ENCODE data around the gene AGPAT3. TPM values are rescaled to one million over a fixed set of nuclear protein-coding genes. Genes with fewer than 3 reads are reported as not detected.
A peak's percentile ranks its signal among the peaks of the same experiment; 100 is the strongest.

AGPAT3 gene
- polyA plus RNA-seq, 6 donors from 2014 or later: 6.4 to 11.9 (median 8.1) TPM

GRCh38 chr21:43951911-43952703 lies 87.1 kb downstream of the AGPAT3 start:
- no peak for ATAC-seq (ENCODE audit: low read depth in 2 of 2)
- DNase-seq: no peak
- Mint-ChIP-seq H3K27me3 (no peaks in the 10 kb centered on the region), H3K9me3 (peaks cover 0 to 13% (median 9%) of the 10 kb centered on the region in 7 donors), H3K4me1 (peaks cover 24 to 57% (median 44%) of the 10 kb centered on the region in 3 donors), H3K27ac (peak overlapping the region in 1 of 6 donors; percentile 69), H3K4me3 (no peak overlapping the region), H3K36me3 (peaks cover 9 to 21% of the 10 kb centered on the region in 2 donors)

- peaks cover 24 to 56% (median 45%) of the 10 kb centered on the region in 3 donors for H3K4me1 Mint-ChIP-seq
- no peak for ATAC-seq (ENCODE audit: low read depth in 2 of 2)
- peaks cover 0 to 13% (median 9%) of the 10 kb centered on the region in 7 donors for H3K9me3 Mint-ChIP-seq
- DNase-seq: no peak
- H3K27me3 Mint-ChIP-seq: no peaks in the 10 kb centered on the region
- peak overlapping the region in 1 of 6 donors; percentile 69 for H3K27ac Mint-ChIP-seq
- peaks cover 9 to 17% of the 10 kb centered on the region in 2 donors for H3K36me3 Mint-ChIP-seq
- no peak overlapping the region for H3K4me3 Mint-ChIP-seq
Observed at GRCh38 chr21:43953021-43953420, 88.0 kb downstream of the AGPAT3 start.

- Mint-ChIP-seq H3K9me3 (peaks cover 0 to 10% (median 5%) of the 10 kb centered on the region in 7 donors), H3K4me1 (peaks cover 24 to 51% (median 44%) of the 10 kb centered on the region in 3 donors), H3K27me3 (no peaks in the 10 kb centered on the region), H3K36me3 (peaks cover 9 to 10% of the 10 kb centered on the region in 2 donors), H3K27ac (peak overlapping the region in 2 of 6 donors; percentile 7 to 24), H3K4me3 (peak overlapping the region in 1 of 8 donors; percentile 69)
- DNase-seq (no peak), ATAC-seq (ENCODE audit: low read depth in 2 of 2) (no peak)
Observed at GRCh38 chr21:43954042-43954441, 89.0 kb downstream of the AGPAT3 start.

- H3K4me3 Mint-ChIP-seq: no peak overlapping the region
- ATAC-seq (ENCODE audit: low read depth in 2 of 2) (no peak), DNase-seq (no peak)
- no peaks in the 10 kb centered on the region for H3K27me3 Mint-ChIP-seq
- peaks cover 1 to 2% of the 10 kb centered on the region in 2 donors for H3K36me3 Mint-ChIP-seq
- peak overlapping the region in 1 of 6 donors; percentile 60 for H3K27ac Mint-ChIP-seq
- H3K9me3 Mint-ChIP-seq: peaks cover 0 to 2% (median 0%) of the 10 kb centered on the region in 7 donors
- H3K4me1 Mint-ChIP-seq: peaks cover 17 to 42% (median 36%) of the 10 kb centered on the region in 3 donors
Observed at GRCh38 chr21:43954896-43955295, 89.9 kb downstream of the AGPAT3 start.

DNA sequence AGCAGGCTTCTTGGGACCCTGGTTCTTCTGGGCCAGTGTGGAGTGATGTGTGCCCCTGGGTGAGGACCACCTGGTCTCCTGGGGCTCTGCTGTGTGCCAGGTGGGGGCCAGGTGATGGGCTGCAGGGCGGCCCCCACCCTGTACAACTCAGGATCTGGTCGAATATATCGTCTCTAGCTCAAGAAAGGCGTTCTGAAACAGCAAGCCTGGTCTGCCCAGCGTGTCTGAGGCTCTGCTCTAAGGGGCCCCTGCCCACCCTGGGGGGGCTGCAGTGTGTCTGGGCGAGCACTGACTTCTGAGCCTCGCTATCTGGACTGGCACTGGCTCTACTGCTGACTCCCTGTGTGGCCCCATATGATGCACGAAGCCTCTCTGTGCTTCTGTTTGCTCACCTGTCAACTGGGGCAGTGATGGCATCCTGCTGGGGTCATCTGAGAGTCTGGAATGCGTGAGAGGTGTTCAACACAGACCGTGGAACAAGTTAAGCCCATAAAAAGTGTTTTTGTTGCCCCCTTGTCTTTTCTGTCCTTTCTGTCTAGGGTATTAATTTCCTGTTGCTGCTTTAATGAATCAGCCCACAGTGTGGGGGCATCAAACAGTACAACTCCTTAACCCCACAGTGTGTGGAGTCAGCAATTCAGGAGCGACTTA lies 91.1 kb downstream of the AGPAT3 start:
- Mint-ChIP-seq H3K36me3 (peaks cover 0 to 8% of the 10 kb centered on the region in 2 donors), H3K4me1 (peaks cover 12 to 45% (median 36%) of the 10 kb centered on the region in 3 donors), H3K27ac (peak overlapping the region in 2 of 6 donors; percentile 22 to 93), H3K9me3 (no peaks in the 10 kb centered on the region), H3K4me3 (peak overlapping the region in 5 of 8 donors; percentile 22 to 67 (median 52)), H3K27me3 (no peaks in the 10 kb centered on the region)
- no peak for DNase-seq
- ATAC-seq (ENCODE audit: low read depth in 2 of 2): no peak

- H3K9me3 Mint-ChIP-seq: no peaks in the 10 kb centered on the region
- peak overlapping the region in 4 of 6 donors; percentile 22 to 93 (median 80) for H3K27ac Mint-ChIP-seq
- H3K36me3 Mint-ChIP-seq: peaks cover 0 to 8% of the 10 kb centered on the region in 2 donors
- ATAC-seq (ENCODE audit: low read depth in 2 of 2) (no peak), DNase-seq (no peak)
- peaks cover 10 to 45% (median 35%) of the 10 kb centered on the region in 3 donors for H3K4me1 Mint-ChIP-seq
- H3K4me3 Mint-ChIP-seq: peak overlapping the region in 4 of 8 donors; percentile 52 to 67 (median 62)
- no peaks in the 10 kb centered on the region for H3K27me3 Mint-ChIP-seq
Observed at GRCh38 chr21:43956670-43957035, 91.6 kb downstream of the AGPAT3 start.

GRCh38 chr21:43957128-43957571 lies 92.1 kb downstream of the AGPAT3 start:
- Mint-ChIP-seq H3K4me3 (peak overlapping the region in 4 of 8 donors; percentile 51 to 76 (median 62)), H3K27me3 (no peaks in the 10 kb centered on the region)
- peak; percentile 62 to 65 for ATAC-seq (ENCODE audit: low read depth in 2 of 2)

GRCh38 chr21:43957611-43958362 lies 92.8 kb downstream of the AGPAT3 start:
- H3K27ac Mint-ChIP-seq: no peak overlapping the region
- ATAC-seq (ENCODE audit: low read depth in 2 of 2) (peak; percentile 77 to 79), DNase-seq (peak; percentile 28)
- no peaks in the 10 kb centered on the region for H3K27me3 Mint-ChIP-seq
- H3K9me3 Mint-ChIP-seq: no peaks in the 10 kb centered on the region
- peak overlapping the region in 1 of 8 donors; percentile 15 for H3K4me3 Mint-ChIP-seq
- peaks cover 7 to 42% (median 30%) of the 10 kb centered on the region in 3 donors for H3K4me1 Mint-ChIP-seq
- peaks cover 0 to 8% of the 10 kb centered on the region in 2 donors for H3K36me3 Mint-ChIP-seq

More at GRCh38 chr21:43957128-43957571, 92.1 kb downstream of the AGPAT3 start:
- peak; percentile 19 for DNase-seq
- H3K27ac Mint-ChIP-seq: peak overlapping the region in 2 of 6 donors; percentile 5 to 74
- no peaks in the 10 kb centered on the region for H3K9me3 Mint-ChIP-seq
- H3K36me3 Mint-ChIP-seq: peaks cover 0 to 8% of the 10 kb centered on the region in 2 donors
- H3K4me1 Mint-ChIP-seq: peaks cover 7 to 46% (median 33%) of the 10 kb centered on the region in 3 donors

GRCh38 chr21:43958364-43959158 lies 93.5 kb downstream of the AGPAT3 start:
- H3K27me3 Mint-ChIP-seq: no peaks in the 10 kb centered on the region
- ATAC-seq (ENCODE audit: low read depth in 2 of 2) (no peak), DNase-seq (no peak)
- H3K9me3 Mint-ChIP-seq: no peaks in the 10 kb centered on the region
- no peak overlapping the region for H3K27ac Mint-ChIP-seq
- peaks cover 0 to 8% of the 10 kb centered on the region in 2 donors for H3K36me3 Mint-ChIP-seq
- H3K4me3 Mint-ChIP-seq: no peak overlapping the region
- H3K4me1 Mint-ChIP-seq: peaks cover 7 to 36% (median 24%) of the 10 kb centered on the region in 3 donors

DNA sequence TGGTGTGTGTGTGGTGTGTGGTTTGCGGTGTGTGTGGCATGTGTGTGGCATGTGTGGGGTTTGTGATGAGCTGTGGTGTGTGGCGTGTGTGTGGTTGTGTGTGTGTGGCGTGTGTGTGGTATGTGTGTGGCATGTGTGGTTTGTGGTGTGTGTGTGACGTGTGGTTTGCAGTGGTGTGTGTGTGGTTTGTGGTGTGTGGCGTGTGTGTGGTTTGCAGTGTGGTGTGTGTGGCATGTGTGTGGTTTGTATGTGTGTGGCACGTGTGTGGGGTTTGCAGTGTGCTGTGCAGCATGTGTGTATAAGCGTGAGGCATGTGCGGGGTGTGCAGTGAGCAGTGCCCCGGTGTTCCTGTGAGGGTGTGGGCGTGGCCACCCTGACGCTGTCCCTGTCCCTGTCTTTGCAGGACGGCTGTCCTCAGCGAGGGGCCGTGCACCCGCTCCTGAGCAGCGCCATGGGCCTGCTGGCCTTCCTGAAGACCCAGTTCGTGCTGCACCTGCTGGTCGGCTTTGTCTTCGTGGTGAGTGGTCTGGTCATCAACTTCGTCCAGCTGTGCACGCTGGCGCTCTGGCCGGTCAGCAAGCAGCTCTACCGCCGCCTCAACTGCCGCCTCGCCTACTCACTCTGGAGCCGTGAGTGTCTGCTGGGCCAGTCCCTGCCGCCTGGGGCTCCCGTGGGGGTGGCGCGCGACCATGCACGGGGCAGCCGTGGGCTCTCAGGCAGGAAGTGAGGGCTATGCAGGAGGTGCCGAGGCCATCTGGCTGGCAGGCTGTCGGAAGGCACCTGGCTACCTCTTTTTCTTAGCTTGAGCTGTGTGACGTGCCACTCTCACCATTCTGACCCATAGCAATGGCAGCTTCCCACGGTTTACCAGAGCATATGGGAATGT lies 94.5 kb downstream of the AGPAT3 start:
- ATAC-seq (ENCODE audit: low read depth in 2 of 2) (peak in 1 of 2 donors; percentile 18), DNase-seq (no peak)
- no peaks in the 10 kb centered on the region for H3K9me3 Mint-ChIP-seq
- peak overlapping the region in 1 of 8 donors; percentile 59 for H3K4me3 Mint-ChIP-seq
- H3K36me3 Mint-ChIP-seq: peaks cover 0 to 8% of the 10 kb centered on the region in 2 donors
- peaks cover 7 to 32% (median 24%) of the 10 kb centered on the region in 3 donors for H3K4me1 Mint-ChIP-seq
- H3K27ac Mint-ChIP-seq: peak overlapping the region in 2 of 6 donors; percentile 11 to 44
- no peaks in the 10 kb centered on the region for H3K27me3 Mint-ChIP-seq

GRCh38 chr21:43961382-43961909 lies 96.4 kb downstream of the AGPAT3 start:
- DNase-seq: no peak
- H3K9me3 Mint-ChIP-seq: no peaks in the 10 kb centered on the region
- peaks cover 0 to 8% of the 10 kb centered on the region in 2 donors for H3K36me3 Mint-ChIP-seq
- no peak for ATAC-seq (ENCODE audit: low read depth in 2 of 2)
- H3K4me3 Mint-ChIP-seq: no peak overlapping the region
- H3K27me3 Mint-ChIP-seq: no peaks in the 10 kb centered on the region
- H3K4me1 Mint-ChIP-seq: peaks cover 7 to 26% (median 22%) of the 10 kb centered on the region in 3 donors
- peak overlapping the region in 3 of 6 donors; percentile 13 to 75 (median 42) for H3K27ac Mint-ChIP-seq
